DND-41 (cell line): ENCODE results near the gene POGLUT3.

Source experiments
- EZH2 ChIP-seq: IDR thresholded peaks from 3 replicates; pipeline ENCODE4 v1.6.1; 2012; ENCODE audit warnings: borderline replicate concordance, low read depth, mild to moderate bottlenecking, moderate library complexity, low read length, inconsistent platforms; ENCODE audit not compliant: severe bottlenecking
- TF ChIP-seq, protein P1 (sequence below): IDR thresholded peaks from 2 replicates; pipeline ENCODE4 v1.5.1; 2012; ENCODE audit warnings: borderline replicate concordance, low read length, moderate library complexity, mild to moderate bottlenecking; ENCODE audit not compliant: poor library complexity, severe bottlenecking; ENCODE audit errors: extremely low read depth

DNA sequence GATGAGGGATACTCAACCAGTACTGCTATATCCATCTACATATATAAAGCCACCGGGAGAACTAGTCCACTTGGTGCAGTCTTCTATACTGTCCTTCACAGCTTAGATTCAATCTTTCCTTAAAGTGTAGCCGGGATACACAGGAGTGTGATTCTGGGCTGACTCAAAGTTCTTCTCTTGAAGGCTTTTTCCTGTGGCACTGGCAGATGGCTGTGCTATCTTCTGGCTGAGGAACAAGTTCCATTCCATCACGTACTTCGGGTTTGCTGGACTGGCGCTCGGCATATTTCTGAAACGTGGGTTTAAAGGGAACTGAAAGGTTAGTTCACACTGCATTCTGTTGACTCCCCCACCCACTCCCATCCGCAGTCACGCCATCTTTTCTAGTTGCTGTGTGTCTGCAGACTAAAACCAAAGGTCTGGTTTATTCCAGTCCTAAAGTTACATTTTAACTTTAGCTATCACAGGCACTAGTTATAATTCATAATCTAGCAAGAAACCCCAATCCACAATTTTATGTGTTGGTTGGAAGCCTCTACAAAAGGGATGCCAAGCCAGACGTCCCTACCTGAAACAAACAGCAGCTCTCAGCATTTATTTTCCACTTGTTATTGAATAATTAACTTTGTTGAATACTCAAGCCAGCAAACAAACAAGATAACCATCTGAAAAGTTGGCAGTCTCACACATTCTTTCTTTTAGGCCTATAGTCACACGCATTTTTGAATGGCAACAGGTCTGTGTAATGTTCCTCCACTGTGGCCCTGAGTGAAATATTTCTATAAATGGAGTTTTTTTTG is 23.3 kb downstream of the POGLUT3 start:
- TF ChIP-seq, protein P1, sequence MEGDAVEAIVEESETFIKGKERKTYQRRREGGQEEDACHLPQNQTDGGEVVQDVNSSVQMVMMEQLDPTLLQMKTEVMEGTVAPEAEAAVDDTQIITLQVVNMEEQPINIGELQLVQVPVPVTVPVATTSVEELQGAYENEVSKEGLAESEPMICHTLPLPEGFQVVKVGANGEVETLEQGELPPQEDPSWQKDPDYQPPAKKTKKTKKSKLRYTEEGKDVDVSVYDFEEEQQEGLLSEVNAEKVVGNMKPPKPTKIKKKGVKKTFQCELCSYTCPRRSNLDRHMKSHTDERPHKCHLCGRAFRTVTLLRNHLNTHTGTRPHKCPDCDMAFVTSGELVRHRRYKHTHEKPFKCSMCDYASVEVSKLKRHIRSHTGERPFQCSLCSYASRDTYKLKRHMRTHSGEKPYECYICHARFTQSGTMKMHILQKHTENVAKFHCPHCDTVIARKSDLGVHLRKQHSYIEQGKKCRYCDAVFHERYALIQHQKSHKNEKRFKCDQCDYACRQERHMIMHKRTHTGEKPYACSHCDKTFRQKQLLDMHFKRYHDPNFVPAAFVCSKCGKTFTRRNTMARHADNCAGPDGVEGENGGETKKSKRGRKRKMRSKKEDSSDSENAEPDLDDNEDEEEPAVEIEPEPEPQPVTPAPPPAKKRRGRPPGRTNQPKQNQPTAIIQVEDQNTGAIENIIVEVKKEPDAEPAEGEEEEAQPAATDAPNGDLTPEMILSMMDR: no peak
- TF ChIP-seq EZH2: no peak
